Subcutaneous adipose tissue (tissue), 4 donors: ENCODE data around the gene P2RX7. TPM values are rescaled to one million over a fixed set of nuclear protein-coding genes. Genes with fewer than 3 reads are reported as not detected.

Experiments
- CTCF ChIP-seq: fragments of 450-650 bp; IDR thresholded peaks from one replicate; pipeline ENCODE4 v1.5.1; 2016; ENCODE audit warnings: low read depth, mild to moderate bottlenecking, control low read depth, antibody characterized with exemption, moderate library complexity
- small RNA-seq: library from RNA; depleted of rRNA; stranded (forward); fragments of <200 nt; gene quantifications from one replicate; pipeline ENCODE3, GENCODE V24; 2016
- total RNA-seq, 4 donors: library from RNA; depleted of rRNA; stranded (reverse); fragments of >200 nt; gene quantifications; one replicate each; pipeline ENCODE4 v1.1.0, GENCODE V29; 2016

Gene P2RX7
- total RNA-seq, 4 donors from 2014 or later: 2.4 to 29.2 (median 5.0) TPM

- TF ChIP-seq CTCF: no peak
Observed at GRCh38 chr12:121232977-121233627, 100.4 kb downstream of the P2RX7 start.

- no peak for TF ChIP-seq CTCF
Observed at GRCh38 chr12:121233628-121234020, 100.9 kb downstream of the P2RX7 start.

- no peak for TF ChIP-seq CTCF
Observed at GRCh38 chr12:121236776-121237175, 104.1 kb downstream of the P2RX7 start.

- TF ChIP-seq CTCF: no peak
Observed at GRCh38 chr12:121237415-121237814, 104.7 kb downstream of the P2RX7 start.

Small RNA genes lying within 50 kb of the gene (small RNA-seq; reads per million reads assigned to genes)
- gene AC079602.1 (not detected), gene RF00156 (not detected), gene Z98941.1 (not detected)

Other genes starting within 250 kb of the P2RX7 start
- 10 to 100 TPM; 18.9 to 21.5 (median 20.5) TPM for gene SPPL3, start 228.5 kb upstream of the P2RX7 start, total RNA-seq
- not detected for gene HNF1A, start 154.3 kb upstream of the P2RX7 start, total RNA-seq
- gene C12orf43, start 116.4 kb upstream of the P2RX7 start, total RNA-seq: 10 to 100 TPM in 3 of 4 donors, 1 to 10 TPM in 1; 7.8 to 18.6 (median 12.9) TPM
- gene OASL, start 93.6 kb upstream of the P2RX7 start, total RNA-seq: 1 to 10 TPM in 3 of 4 donors, under 1 TPM in 1; 0.22 to 4.1 (median 1.4) TPM
- gene P2RX4, start 77.3 kb downstream of the P2RX7 start, total RNA-seq: 100 to 1,000 TPM in 1 of 4 donors, 10 to 100 TPM in 3; 22.2 to 219 (median 39.9) TPM
- 10 to 100 TPM; 25.1 to 43.7 (median 30.9) TPM for gene CAMKK2, start 163.8 kb downstream of the P2RX7 start, total RNA-seq
- 100 to 1,000 TPM; 109 to 135 (median 127) TPM for gene ANAPC5, start 219.5 kb downstream of the P2RX7 start, total RNA-seq